H1 (cell line): ENCODE data around the gene SCNN1A. TPM values are rescaled to one million over a fixed set of nuclear protein-coding genes. Genes with fewer than 3 reads are reported as not detected.

Experiments
- ATF3 ChIP-seq: IDR thresholded peaks from 2 replicates; pipeline ENCODE4 v1.6.1; 2011; ENCODE audit warnings: low read depth, mild to moderate bottlenecking, low read length; ENCODE audit not compliant: insufficient read depth
- CBX5 ChIP-seq: fragments of 300-800, 300-1000 bp; sonication (generic); IDR thresholded peaks from 2 replicates; pipeline ENCODE4 v1.7.1; 2016; ENCODE audit warnings: antibody characterized with exemption, low read length, low read depth
- CHD7 ChIP-seq: fragments of 300-600 bp; sonication (generic); IDR thresholded peaks from 2 replicates; pipeline ENCODE4 v1.7.1; 2012; ENCODE audit warnings: low read length, moderate library complexity, mild to moderate bottlenecking, inconsistent platforms; ENCODE audit not compliant: insufficient replicate concordance
- CTCF ChIP-seq, 3 experiments: IDR thresholded peaks; 1 replicate in 2 of 3; 2 replicates in 1 of 3; pipeline versions ENCODE4 v1.5.1 to v1.6.1; 2011; ENCODE audit warnings: low read length in 3 of 3, mild to moderate bottlenecking in 3 of 3, inconsistent platforms in 2 of 3, low read depth in 1 of 3, moderate library complexity in 1 of 3; ENCODE audit not compliant: insufficient read depth in 1 of 3; ENCODE audit errors: control extremely low read depth in 1 of 3
- EGR1 ChIP-seq: IDR thresholded peaks from 2 replicates; pipeline ENCODE4 v1.6.1; 2011; ENCODE audit warnings: low read depth, low read length, borderline replicate concordance
- MAFK ChIP-seq: IDR thresholded peaks from 2 replicates; pipeline ENCODE4 v1.6.1; 2012; ENCODE audit warnings: low read depth, mild to moderate bottlenecking, improper control_type of control experiment, low read length
- SUZ12 ChIP-seq: fragments of 200-600 bp; sonication (generic); IDR thresholded peaks from 2 replicates; pipeline ENCODE4 v1.6.1; 2012; ENCODE audit warnings: mild to moderate bottlenecking, inconsistent platforms, low read length, moderate library complexity, mixed read lengths
- polyA plus RNA-seq, 7 experiments: library from polyadenylated mRNA; depleted of rRNA in 3 of 7; stranded (reverse) in 5 of 7; unstranded in 2 of 7; fragments of >200 nt in 5 of 7; fragments of 200-250 nt in 2 of 7; gene quantifications; 1 replicate in 5 of 7; 2 replicates in 1 of 7; 4 replicates in 1 of 7; pipeline versions ENCODE4 v1.2.1 to v1.2.3, GENCODE V29; 2011 to 2013; ENCODE audit warnings: missing spikeins in 2 of 7, mixed read lengths in 2 of 7
- total RNA-seq: library from RNA; stranded (reverse); fragmentation: NEBNext Ultra II Directional; extraction: Animal tissue kit (Norgen Biotek cat#: 25700); gene quantifications from 2 replicates; pipeline ENCODE4 v1.2.1, GENCODE V29; 2021

Gene SCNN1A
- total and polyA plus RNA-seq, 2 of the 8 experiments (the other 6 are each of a cell fraction or from before 2014, with no cell fraction given) = 85.5 to 156 TPM

- TF ChIP-seq CTCF (IDR thresholded peaks at IDR 0.05; ENCODE audit: control extremely low read depth in 1 of 3, insufficient read depth in 1 of 3, low read depth in 1 of 3, low read length in 3 of 3) = peak in 1 of 3 experiments; percentile 2; a peak in 1 of 4 replicates
- no peak for TF ChIP-seq CBX5
- TF ChIP-seq CHD7 = no peak
- TF ChIP-seq ATF3 = no peak
- TF ChIP-seq EGR1 = peak; percentile 7; the same call in 1 of the 2 replicates
- TF ChIP-seq SUZ12 = no peak
- no peak for TF ChIP-seq MAFK
Observed at GRCh38 chr12:6363330-6364043, 11.9 kb downstream of the SCNN1A start (continued).
